GM06990 (cell line): Measurements from ENCODE around the gene GUCA1C.

Experiments
- DNase-seq: peaks from one replicate; pipeline ENCODE4 v3.0.0-alpha.2; 2011; ENCODE audit not compliant: insufficient read length; ENCODE audit errors: extremely low read depth
- H3K27me3 ChIP-seq: replicated peaks from 2 replicates; pipeline ENCODE4 v1.6.0; 2011; ENCODE audit warnings: low read length; ENCODE audit not compliant: control insufficient read depth, insufficient read depth
- H3K36me3 ChIP-seq: 2 replicates; pipeline ENCODE4 v1.5.1; 2011; ENCODE audit warnings: low read length; ENCODE audit not compliant: control insufficient read depth, insufficient read depth
- H3K4me3 ChIP-seq: replicated peaks from 2 replicates; pipeline ENCODE4 v1.5.1; 2011; ENCODE audit warnings: low read depth, mild to moderate bottlenecking, control low read depth, low read length
- TF ChIP-seq, protein P1 (sequence below): IDR thresholded peaks from 2 replicates; pipeline ENCODE4 v1.5.1; 2011; ENCODE audit warnings: low read length, control low read depth, mild to moderate bottlenecking, inconsistent platforms; ENCODE audit not compliant: insufficient read depth, poor library complexity, severe bottlenecking

The GUCA1C gene

DNA sequence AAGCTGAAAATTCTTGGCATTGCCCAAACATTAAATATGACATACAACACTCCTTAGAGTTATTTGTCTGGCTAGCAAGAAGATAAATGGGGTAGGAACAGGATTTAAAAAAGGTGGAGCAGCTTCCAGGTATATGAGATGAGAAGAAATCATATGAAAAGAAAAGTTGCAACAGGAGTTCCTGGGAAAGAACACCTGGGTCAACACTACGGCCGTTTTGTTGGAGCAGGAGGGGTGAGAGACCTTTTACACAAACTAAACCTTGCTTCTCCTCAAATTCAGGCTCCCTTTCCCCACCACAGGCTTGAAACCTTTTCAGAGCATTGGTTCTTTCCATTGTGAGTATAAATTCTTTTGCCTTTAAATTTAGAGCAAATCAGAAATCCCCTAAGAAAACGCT is 18.8 kb upstream of the GUCA1C start:
- TF ChIP-seq, protein P1, sequence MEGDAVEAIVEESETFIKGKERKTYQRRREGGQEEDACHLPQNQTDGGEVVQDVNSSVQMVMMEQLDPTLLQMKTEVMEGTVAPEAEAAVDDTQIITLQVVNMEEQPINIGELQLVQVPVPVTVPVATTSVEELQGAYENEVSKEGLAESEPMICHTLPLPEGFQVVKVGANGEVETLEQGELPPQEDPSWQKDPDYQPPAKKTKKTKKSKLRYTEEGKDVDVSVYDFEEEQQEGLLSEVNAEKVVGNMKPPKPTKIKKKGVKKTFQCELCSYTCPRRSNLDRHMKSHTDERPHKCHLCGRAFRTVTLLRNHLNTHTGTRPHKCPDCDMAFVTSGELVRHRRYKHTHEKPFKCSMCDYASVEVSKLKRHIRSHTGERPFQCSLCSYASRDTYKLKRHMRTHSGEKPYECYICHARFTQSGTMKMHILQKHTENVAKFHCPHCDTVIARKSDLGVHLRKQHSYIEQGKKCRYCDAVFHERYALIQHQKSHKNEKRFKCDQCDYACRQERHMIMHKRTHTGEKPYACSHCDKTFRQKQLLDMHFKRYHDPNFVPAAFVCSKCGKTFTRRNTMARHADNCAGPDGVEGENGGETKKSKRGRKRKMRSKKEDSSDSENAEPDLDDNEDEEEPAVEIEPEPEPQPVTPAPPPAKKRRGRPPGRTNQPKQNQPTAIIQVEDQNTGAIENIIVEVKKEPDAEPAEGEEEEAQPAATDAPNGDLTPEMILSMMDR, result no peak
- no peak for DNase-seq
- H3K27me3 ChIP-seq, result no peaks in the 10 kb centered on the region
- H3K4me3 ChIP-seq, result no peak overlapping the region
- no peaks in the 10 kb centered on the region for H3K36me3 ChIP-seq

DNA sequence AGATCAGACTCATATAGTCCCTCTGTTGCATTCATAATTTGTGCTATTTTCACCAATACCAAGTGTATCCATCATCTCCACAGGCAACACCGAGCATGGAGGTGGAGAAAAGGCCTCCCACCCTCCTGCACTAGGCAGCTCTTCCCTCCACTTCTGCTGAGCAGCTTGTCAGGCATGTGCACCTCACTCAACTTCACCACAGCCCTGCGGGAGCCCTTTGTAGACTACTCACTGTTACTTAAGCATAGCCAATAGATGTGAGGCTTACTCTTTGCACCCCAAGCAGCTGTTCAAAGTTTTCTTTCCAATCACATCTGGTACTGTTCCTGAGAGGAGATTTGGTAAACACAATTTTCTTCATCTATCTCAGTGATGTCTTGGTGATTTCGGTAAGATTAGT is 16.9 kb upstream of the GUCA1C start:
- TF ChIP-seq, protein P1, result no peak
- no peak for DNase-seq
- H3K27me3 ChIP-seq, result no peaks in the 10 kb centered on the region
- H3K4me3 ChIP-seq, result no peak overlapping the region
- no peaks in the 10 kb centered on the region for H3K36me3 ChIP-seq

DNA sequence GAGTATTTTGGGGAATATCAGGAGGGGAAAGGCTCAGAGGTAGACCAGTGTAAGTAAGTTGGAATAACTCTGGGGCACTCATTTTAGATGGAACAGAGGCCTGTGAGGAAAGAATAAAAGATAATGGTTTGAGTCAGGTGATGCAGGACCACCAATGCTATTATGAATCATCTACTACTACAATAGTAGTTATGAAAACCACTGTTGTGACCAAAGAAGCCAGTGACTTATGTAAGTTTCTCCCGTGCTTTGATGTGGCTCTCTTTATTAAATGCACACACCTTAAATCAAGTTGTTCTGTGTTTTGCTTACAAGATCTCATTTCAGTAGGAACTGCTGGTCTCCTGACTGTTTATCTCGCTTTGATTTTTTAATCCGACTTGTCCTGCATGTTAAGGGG is 13.1 kb upstream of the GUCA1C start:
- H3K27me3 ChIP-seq, result no peaks in the 10 kb centered on the region
- no peak for DNase-seq
- no peaks in the 10 kb centered on the region for H3K36me3 ChIP-seq
- H3K4me3 ChIP-seq, result no peak overlapping the region
- TF ChIP-seq, protein P1, result no peak

DNA sequence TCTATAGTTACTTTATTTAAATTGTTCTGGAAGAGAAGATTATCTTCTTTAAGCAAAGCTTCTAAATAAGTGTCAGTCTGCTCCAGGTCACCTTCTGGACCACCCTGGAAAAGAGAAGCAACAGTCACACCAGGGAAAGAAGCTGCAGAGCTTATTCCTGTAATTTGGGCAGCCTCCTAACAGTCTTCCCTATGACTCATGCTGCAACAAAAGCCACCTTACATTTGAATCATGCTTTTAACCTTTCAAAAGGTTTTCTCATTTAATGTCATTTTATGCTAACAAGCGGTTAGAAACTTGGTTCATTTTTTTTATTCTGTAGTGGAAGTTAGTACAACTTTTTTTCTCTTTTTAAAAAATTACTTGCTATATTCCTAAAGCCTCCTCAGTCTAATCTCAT is 5.3 kb upstream of the GUCA1C start:
- H3K36me3 ChIP-seq, result no peaks in the 10 kb centered on the region
- H3K4me3 ChIP-seq, result no peak overlapping the region
- DNase-seq, result no peak
- no peaks in the 10 kb centered on the region for H3K27me3 ChIP-seq
- TF ChIP-seq, protein P1, result no peak

DNA sequence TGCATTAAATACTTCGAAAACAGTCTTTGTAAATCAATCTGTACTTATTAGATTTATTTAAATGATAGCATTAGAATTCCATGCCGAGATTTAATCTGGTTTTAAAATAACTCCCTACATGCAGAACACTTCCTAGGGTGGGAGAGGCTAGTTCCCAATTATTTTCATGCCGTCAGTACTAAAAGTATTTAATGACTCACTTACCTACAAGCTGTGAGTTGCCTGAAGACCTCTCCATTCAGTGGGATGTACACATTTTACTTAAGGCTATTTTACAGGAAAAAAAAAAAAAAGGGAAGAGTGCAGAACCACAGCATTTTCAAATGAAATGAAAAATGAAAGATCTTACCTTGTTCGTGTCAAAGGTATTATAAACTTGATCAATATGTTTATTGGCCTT is 469 bp downstream of the GUCA1C start:
- DNase-seq, result no peak

More for the DNA sequence above, 469 bp downstream of the GUCA1C start:
- Histone ChIP-seq H3K4me3 (no peak overlapping the region), H3K36me3 (no peaks in the 10 kb centered on the region), H3K27me3 (no peaks in the 10 kb centered on the region)
- TF ChIP-seq, protein P1, result no peak
